Effector CD8-positive, alpha-beta T cell (primary cell): Measurements from ENCODE around the gene MRPS7.
"Not testable (repeated sequence)": the region's sequence is repeated elsewhere in the genome, so short reads cannot be mapped to it uniquely, and the experiment has no call there.

Source experiments
- DNase-seq: peaks from one replicate; lab custom pipeline; 2025; lab: John Stamatoyannopoulos, UW

Gene MRPS7

GRCh38 chr17:75244133-75244866, 17.4 kb upstream of the MRPS7 start:
- DNase-seq = no peak

- no peak for DNase-seq
These were observed 16.7 kb upstream of the MRPS7 start for GRCh38 chr17:75245011-75245410.

- no peak for DNase-seq
These were observed 15.3 kb upstream of the MRPS7 start for GRCh38 chr17:75246404-75246803.

- DNase-seq = no peak
These were observed 12.1 kb upstream of the MRPS7 start for GRCh38 chr17:75249564-75249963.

GRCh38 chr17:75250009-75250471, 11.6 kb upstream of the MRPS7 start:
- no peak for DNase-seq

GRCh38 chr17:75252039-75252816, 9.5 kb upstream of the MRPS7 start:
- no peak for DNase-seq

GRCh38 chr17:75255954-75256698, 5.6 kb upstream of the MRPS7 start:
- DNase-seq = not testable (repeated sequence)

- DNase-seq = not testable (repeated sequence)
These were observed 4.5 kb upstream of the MRPS7 start for GRCh38 chr17:75257228-75257627.

GRCh38 chr17:75260641-75261335, 891 bp upstream of the MRPS7 start:
- peak; percentile 48 for DNase-seq

GRCh38 chr17:75262112-75262606, 480 bp downstream of the MRPS7 start:
- DNase-seq = no peak

GRCh38 chr17:75263055-75263454, 1.4 kb downstream of the MRPS7 start:
- DNase-seq = no peak

- no peak for DNase-seq
These were observed 4.1 kb downstream of the MRPS7 start for GRCh38 chr17:75265614-75266315.

- DNase-seq = no peak
These were observed 4.9 kb downstream of the MRPS7 start for GRCh38 chr17:75266316-75267152.

GRCh38 chr17:75267153-75267410, 5.4 kb downstream of the MRPS7 start:
- DNase-seq = no peak

GRCh38 chr17:75267411-75268232, 5.9 kb downstream of the MRPS7 start:
- DNase-seq = no peak

- no peak for DNase-seq
These were observed 8.2 kb downstream of the MRPS7 start for GRCh38 chr17:75269844-75270217.

GRCh38 chr17:75270218-75270965, 8.7 kb downstream of the MRPS7 start:
- peak; percentile 28 for DNase-seq

- DNase-seq = no peak
These were observed 9.2 kb downstream of the MRPS7 start, which contains the start of gene MIF4GD for GRCh38 chr17:75270966-75271232. Gene MIF4GD, minus strand, starts transcription at chr17:75271231. Its CDS starts 1,036 bp downstream, at chr17:75270195.
